ENCODE results near the gene RHBDF2.

The RHBDF2 gene

DNA sequence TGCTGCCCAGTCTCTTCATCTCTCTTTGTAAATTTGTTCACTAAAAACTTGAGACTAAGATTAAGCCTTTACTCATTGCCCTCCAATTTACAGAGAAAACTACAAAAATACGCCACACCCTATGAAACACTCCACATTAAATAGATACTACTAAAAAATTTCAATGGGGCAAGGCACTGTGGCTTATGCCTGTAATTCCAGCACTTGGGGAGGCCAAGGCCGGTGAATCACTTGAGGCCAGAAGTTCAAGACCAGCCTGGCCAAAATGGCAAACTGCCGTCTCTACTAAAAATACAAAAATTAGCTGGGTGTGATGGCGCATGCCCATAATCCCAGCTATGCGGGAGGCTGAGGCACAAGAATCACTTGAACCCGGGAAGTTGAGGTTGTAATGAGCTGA is 52.1 kb downstream of the RHBDF2 start:
- H3K9ac ChIP-seq: no peak overlapping the region
- no peaks in the 10 kb centered on the region for H3K36me3 ChIP-seq
- no peaks in the 10 kb centered on the region for H3K27me3 ChIP-seq
- H3K4me1 ChIP-seq: peaks cover 78% of the 10 kb centered on the region
- H3K4me2 ChIP-seq: peak overlapping the region; percentile 66
- no peak overlapping the region for H3K4me3 ChIP-seq
- peaks cover 84% of the 10 kb centered on the region for H4K20me1 ChIP-seq
- no peaks in the 10 kb centered on the region for H3K9me3 ChIP-seq
- TF ChIP-seq Cebpa-rat (IDR thresholded peaks at IDR 0.05): no peak
- H3K27ac ChIP-seq: no peak overlapping the region

- Histone ChIP-seq H3K27me3 (no peaks in the 10 kb centered on the region), H4K20me1 (peaks cover 94% of the 10 kb centered on the region), H3K9me3 (no peaks in the 10 kb centered on the region), H3K4me1 (peaks cover 85% of the 10 kb centered on the region), H3K36me3 (no peaks in the 10 kb centered on the region), H3K27ac (no peak overlapping the region), H3K9ac (no peak overlapping the region), H3K4me3 (no peak overlapping the region), H3K4me2 (peak overlapping the region; percentile 66)
- no peak for TF ChIP-seq Cebpa-rat (IDR thresholded peaks at IDR 0.05)
Measured at GRCh38 chr17:76447931-76448652, 53.1 kb downstream of the RHBDF2 start.

DNA sequence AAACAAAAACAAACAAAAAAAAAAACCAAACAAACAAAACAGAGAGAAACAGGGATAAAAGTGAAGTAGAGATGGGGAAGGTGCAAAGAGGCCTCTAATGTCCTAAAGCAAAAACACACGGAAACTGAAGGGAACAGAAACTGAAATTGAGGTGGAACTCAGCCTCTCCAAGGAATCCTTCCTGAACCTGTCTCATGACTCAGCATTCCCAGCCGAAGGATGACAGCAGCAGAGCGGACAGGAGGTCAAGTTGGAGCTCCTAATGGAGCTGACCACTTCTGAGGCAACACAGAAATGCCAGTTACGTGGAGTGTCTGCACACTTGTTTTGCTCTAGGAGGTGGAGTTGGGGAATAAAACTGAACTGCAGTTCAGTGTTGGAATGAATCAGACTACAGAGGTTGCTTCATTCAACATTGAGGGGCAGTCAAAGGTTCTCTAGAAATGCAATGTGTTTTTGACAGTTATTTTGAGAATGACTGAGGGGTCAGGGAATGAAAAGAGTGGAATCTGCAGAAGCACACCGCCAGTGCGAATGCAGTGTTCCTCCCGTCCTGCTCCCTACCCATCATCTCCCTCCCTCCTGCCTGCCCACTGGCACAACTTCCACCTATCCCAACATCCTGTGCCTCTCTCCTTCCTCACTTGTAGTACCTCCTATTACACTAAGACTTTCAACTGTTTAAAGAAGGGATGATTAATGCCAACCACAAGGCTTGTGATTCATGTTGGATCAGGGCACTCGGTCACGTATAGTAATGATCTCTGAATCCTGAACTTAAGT is 54.6 kb downstream of the RHBDF2 start:
- Histone ChIP-seq H3K36me3 (peaks cover 10% of the 10 kb centered on the region; the same call in 1 of the 2 replicates), H3K9me3 (no peaks in the 10 kb centered on the region), H3K9ac (no peak overlapping the region), H3K4me1 (peaks cover 94% of the 10 kb centered on the region), H3K27ac (no peak overlapping the region), H4K20me1 (peaks cover 100% of the 10 kb centered on the region), H3K4me2 (peak overlapping the region; percentile 20), H3K27me3 (no peaks in the 10 kb centered on the region), H3K4me3 (no peak overlapping the region)
- TF ChIP-seq Cebpa-rat (IDR thresholded peaks at IDR 0.05): no peak

GRCh38 chr17:76445697-76446448 is 55.4 kb downstream of the RHBDF2 start:
- H3K36me3 ChIP-seq: peaks cover 14% of the 10 kb centered on the region; the same call in 1 of the 2 replicates
- H4K20me1 ChIP-seq: peaks cover 100% of the 10 kb centered on the region
- H3K9ac ChIP-seq: no peak overlapping the region
- no peaks in the 10 kb centered on the region for H3K9me3 ChIP-seq
- peaks cover 94% of the 10 kb centered on the region for H3K4me1 ChIP-seq
- H3K27ac ChIP-seq: no peak overlapping the region
- no peak for TF ChIP-seq Cebpa-rat (IDR thresholded peaks at IDR 0.05)
- H3K27me3 ChIP-seq: no peaks in the 10 kb centered on the region
- no peak overlapping the region for H3K4me3 ChIP-seq
- no peak overlapping the region for H3K4me2 ChIP-seq

DNA sequence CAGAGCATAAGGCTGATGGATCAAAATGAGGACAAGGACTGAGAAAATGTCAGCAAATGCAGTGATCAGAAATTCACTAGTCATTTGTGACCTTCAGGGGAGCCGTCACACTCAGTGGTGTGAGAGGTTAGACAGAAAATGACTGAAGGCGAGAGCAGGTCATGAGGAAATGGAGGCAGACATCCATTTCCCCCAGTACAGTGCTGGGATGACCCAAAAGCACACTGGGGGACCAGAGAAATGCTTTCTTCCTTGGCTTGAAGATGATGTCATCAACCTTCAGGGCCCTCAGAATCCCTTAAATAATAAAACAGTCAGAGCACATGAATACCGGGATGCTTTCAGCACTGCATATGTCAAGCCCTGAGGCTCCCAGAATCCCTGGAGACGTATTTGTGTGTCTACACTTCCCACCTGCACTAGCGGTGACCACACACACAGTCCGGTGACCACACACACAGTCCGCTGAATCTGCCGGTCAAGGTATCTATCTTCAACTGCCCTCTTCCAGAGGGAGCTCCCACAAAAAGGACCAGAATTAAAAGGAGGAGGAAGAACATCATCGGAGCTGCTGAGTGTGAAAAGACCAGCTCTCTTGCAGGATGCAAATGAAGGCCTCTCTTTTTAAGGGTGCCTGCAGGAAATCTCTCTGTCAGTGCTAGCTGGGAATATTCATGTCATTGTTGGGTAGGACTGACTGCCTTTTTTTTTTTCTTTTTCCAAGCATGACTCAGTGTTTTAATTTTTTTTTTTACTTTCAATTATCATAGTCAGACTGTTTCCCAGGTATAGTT is 56.5 kb downstream of the RHBDF2 start:
- H3K36me3 ChIP-seq: peaks cover 17% of the 10 kb centered on the region; the same call in 1 of the 2 replicates
- no peaks in the 10 kb centered on the region for H3K27me3 ChIP-seq
- TF ChIP-seq Cebpa-rat (IDR thresholded peaks at IDR 0.05): no peak
- H4K20me1 ChIP-seq: peaks cover 100% of the 10 kb centered on the region
- no peak overlapping the region for H3K9ac ChIP-seq
- peaks cover 87% of the 10 kb centered on the region for H3K4me1 ChIP-seq
- H3K4me2 ChIP-seq: peak overlapping the region; percentile 51
- H3K27ac ChIP-seq: no peak overlapping the region
- no peak overlapping the region for H3K4me3 ChIP-seq
- H3K9me3 ChIP-seq: no peaks in the 10 kb centered on the region

DNA sequence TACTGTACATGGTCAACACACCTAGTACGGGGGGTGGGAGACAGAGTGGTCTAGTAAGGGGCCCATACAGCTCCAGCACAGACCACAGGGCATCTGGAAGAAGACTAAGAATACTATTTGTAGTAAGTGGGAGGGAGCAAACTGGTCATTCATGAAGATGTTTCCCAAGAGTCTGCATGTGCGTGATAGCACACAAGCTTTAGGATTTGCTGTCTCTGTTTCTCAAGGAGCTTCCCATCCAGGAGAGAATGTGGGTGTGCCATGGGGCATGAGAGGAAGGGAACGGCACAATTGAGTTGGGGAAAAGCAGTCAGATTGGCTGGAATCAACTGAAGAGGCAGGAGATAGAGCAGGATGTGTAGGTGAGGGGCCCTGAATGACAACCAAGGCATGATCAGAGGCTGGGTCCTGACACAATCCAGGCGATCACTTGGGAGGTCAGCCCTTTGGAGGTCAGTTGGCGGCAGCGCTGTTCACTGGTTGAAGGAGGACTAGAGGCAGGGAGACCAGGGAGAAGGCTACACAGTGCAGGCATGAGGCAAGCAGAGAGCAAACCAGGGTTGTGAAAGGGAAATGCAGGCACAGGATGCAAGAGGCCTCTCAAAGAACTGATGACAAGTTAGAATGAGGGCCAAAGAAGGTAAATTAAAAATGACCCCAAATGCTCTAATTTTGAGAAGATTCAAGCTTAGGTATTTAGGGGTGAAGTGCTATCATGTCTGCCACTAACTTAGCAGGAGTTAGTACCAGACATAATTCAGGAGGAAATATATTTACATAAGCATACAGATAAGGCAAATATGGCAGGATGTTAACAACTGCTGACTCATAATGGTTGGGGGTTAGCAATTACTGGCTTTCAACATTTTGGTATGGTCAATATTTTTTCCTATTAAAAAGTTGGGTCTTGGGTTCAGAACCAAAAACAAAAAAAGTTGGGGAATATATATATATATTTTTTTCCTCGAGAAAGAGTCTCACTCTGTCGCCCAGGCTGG is 58.6 kb downstream of the RHBDF2 start:
- peaks cover 26% of the 10 kb centered on the region; the same call in 1 of the 2 replicates for H3K36me3 ChIP-seq
- no peak for TF ChIP-seq Cebpa-rat (IDR thresholded peaks at IDR 0.05)
- no peak overlapping the region for H3K9ac ChIP-seq
- no peak overlapping the region for H3K4me3 ChIP-seq
- H4K20me1 ChIP-seq: peaks cover 100% of the 10 kb centered on the region
- no peaks in the 10 kb centered on the region for H3K9me3 ChIP-seq
- no peak overlapping the region for H3K27ac ChIP-seq
- H3K27me3 ChIP-seq: no peaks in the 10 kb centered on the region
- H3K4me1 ChIP-seq: peaks cover 66% of the 10 kb centered on the region
- H3K4me2 ChIP-seq: peak overlapping the region; percentile 51

- H4K20me1 ChIP-seq: peaks cover 100% of the 10 kb centered on the region
- H3K9ac ChIP-seq: no peak overlapping the region
- H3K4me3 ChIP-seq: no peak overlapping the region
- H3K4me1 ChIP-seq: peaks cover 60% of the 10 kb centered on the region
- no peaks in the 10 kb centered on the region for H3K9me3 ChIP-seq
- H3K27me3 ChIP-seq: no peaks in the 10 kb centered on the region
- H3K36me3 ChIP-seq: peaks cover 26% of the 10 kb centered on the region; the same call in 1 of the 2 replicates
- peak overlapping the region; percentile 51; the same call in 1 of the 2 replicates for H3K4me2 ChIP-seq
- TF ChIP-seq Cebpa-rat (IDR thresholded peaks at IDR 0.05): no peak
- H3K27ac ChIP-seq: no peak overlapping the region
Measured at GRCh38 chr17:76441686-76442340, 59.4 kb downstream of the RHBDF2 start.

Data from BLaER1 (cell line).